ENCODE measurements around the gene CCNT1.

The CCNT1 gene

DNA sequence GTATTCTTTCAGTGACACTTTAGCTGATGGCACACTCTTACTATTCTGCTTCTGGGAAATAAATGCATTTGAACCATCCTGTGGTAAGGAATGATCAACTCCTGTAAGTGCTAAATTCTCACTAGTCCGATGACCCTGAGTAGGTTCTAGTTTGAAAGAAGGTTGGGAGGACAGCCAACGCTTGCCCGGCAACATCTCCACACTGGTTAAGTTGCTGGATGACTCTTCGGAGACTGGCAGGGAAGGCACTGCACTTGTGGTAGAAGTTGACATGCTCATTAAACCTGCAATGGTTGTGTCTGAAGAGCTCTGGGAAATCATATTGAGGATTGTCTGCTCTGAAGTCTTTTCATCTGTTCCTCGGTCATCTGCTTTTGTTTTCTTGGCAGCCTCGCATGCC is 22.5 kb downstream of the CCNT1 start:
- Histone ChIP-seq H3K9me3 (ENCODE audit: control insufficient read depth in 2 of 2, low read length in 2 of 2) (no peaks in the 10 kb centered on the region), H3K4me3 (ENCODE audit: low read length in 2 of 2) (no peak overlapping the region), H3K36me3 (ENCODE audit: control insufficient read depth in 2 of 2, insufficient read depth in 2 of 2, low read length in 2 of 2) (peaks cover 59 to 65% of the 10 kb centered on the region in 2 donors), H3K4me1 (ENCODE audit: control insufficient read depth in 2 of 2, insufficient read depth in 2 of 2, low read length in 2 of 2) (no peaks in the 10 kb centered on the region), H3K9ac (ENCODE audit: low read depth in 1 of 2, low read length in 2 of 2) (no peak overlapping the region), H3K27me3 (ENCODE audit: control insufficient read depth in 2 of 2, insufficient read depth in 2 of 2, low read length in 2 of 2) (no peaks in the 10 kb centered on the region), H3K27ac (ENCODE audit: low read depth in 2 of 2, low read length in 2 of 2) (no peak overlapping the region)

GRCh38 chr12:48693572-48693971 is 22.9 kb downstream of the CCNT1 start:
- H3K36me3 ChIP-seq (ENCODE audit: control insufficient read depth in 2 of 2, insufficient read depth in 2 of 2, low read length in 2 of 2) = peaks cover 60 to 64% of the 10 kb centered on the region in 2 donors

GRCh38 chr12:48691826-48692487 is 24.6 kb downstream of the CCNT1 start:
- Histone ChIP-seq H3K36me3 (ENCODE audit: control insufficient read depth in 2 of 2, insufficient read depth in 2 of 2, low read length in 2 of 2) (peaks cover 55 to 62% of the 10 kb centered on the region in 2 donors), H3K27ac (ENCODE audit: low read depth in 2 of 2, low read length in 2 of 2) (no peak overlapping the region), H3K4me1 (ENCODE audit: control insufficient read depth in 2 of 2, insufficient read depth in 2 of 2, low read length in 2 of 2) (no peaks in the 10 kb centered on the region), H3K27me3 (ENCODE audit: control insufficient read depth in 2 of 2, insufficient read depth in 2 of 2, low read length in 2 of 2) (no peaks in the 10 kb centered on the region), H3K9me3 (ENCODE audit: control insufficient read depth in 2 of 2, low read length in 2 of 2) (no peaks in the 10 kb centered on the region), H3K4me3 (ENCODE audit: low read length in 2 of 2) (no peak overlapping the region), H3K9ac (ENCODE audit: low read depth in 1 of 2, low read length in 2 of 2) (no peak overlapping the region)

More at GRCh38 chr12:48693572-48693971, 22.9 kb downstream of the CCNT1 start:
- Histone ChIP-seq H3K4me1 (ENCODE audit: control insufficient read depth in 2 of 2, insufficient read depth in 2 of 2, low read length in 2 of 2) (no peaks in the 10 kb centered on the region), H3K4me3 (ENCODE audit: low read length in 2 of 2) (no peak overlapping the region), H3K27ac (ENCODE audit: low read depth in 2 of 2, low read length in 2 of 2) (no peak overlapping the region), H3K9ac (ENCODE audit: low read depth in 1 of 2, low read length in 2 of 2) (no peak overlapping the region), H3K9me3 (ENCODE audit: control insufficient read depth in 2 of 2, low read length in 2 of 2) (no peaks in the 10 kb centered on the region), H3K27me3 (ENCODE audit: control insufficient read depth in 2 of 2, insufficient read depth in 2 of 2, low read length in 2 of 2) (no peaks in the 10 kb centered on the region)

DNA sequence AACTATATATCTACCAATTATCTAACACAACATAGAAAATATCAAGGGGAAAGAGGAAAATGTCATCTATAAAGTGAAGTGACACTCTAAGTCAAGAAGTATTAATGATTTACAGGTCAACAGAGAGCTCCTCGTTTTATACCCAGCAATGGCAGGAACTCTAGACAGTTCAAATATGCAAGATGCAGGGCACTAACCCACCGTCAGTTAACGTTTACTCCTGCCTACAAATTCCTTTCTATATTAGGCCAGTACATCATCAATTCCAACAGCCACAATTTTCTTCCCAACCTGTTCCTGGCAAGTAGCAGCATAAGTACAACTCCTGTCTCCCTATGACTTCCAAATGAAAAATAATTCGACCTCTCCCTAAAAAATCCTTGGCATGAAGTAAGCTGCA is 25.5 kb downstream of the CCNT1 start:
- Histone ChIP-seq H3K9me3 (ENCODE audit: control insufficient read depth in 2 of 2, low read length in 2 of 2) (no peaks in the 10 kb centered on the region), H3K27ac (ENCODE audit: low read depth in 2 of 2, low read length in 2 of 2) (no peak overlapping the region), H3K36me3 (ENCODE audit: control insufficient read depth in 2 of 2, insufficient read depth in 2 of 2, low read length in 2 of 2) (peaks cover 49 to 53% of the 10 kb centered on the region in 2 donors), H3K4me1 (ENCODE audit: control insufficient read depth in 2 of 2, insufficient read depth in 2 of 2, low read length in 2 of 2) (no peaks in the 10 kb centered on the region), H3K27me3 (ENCODE audit: control insufficient read depth in 2 of 2, insufficient read depth in 2 of 2, low read length in 2 of 2) (no peaks in the 10 kb centered on the region), H3K4me3 (ENCODE audit: low read length in 2 of 2) (no peak overlapping the region), H3K9ac (ENCODE audit: low read depth in 1 of 2, low read length in 2 of 2) (no peak overlapping the region)

GRCh38 chr12:48690436-48690835 is 26.1 kb downstream of the CCNT1 start:
- Histone ChIP-seq H3K27ac (ENCODE audit: low read depth in 2 of 2, low read length in 2 of 2) (no peak overlapping the region), H3K36me3 (ENCODE audit: control insufficient read depth in 2 of 2, insufficient read depth in 2 of 2, low read length in 2 of 2) (peaks cover 44 to 48% of the 10 kb centered on the region in 2 donors), H3K4me3 (ENCODE audit: low read length in 2 of 2) (no peak overlapping the region), H3K9me3 (ENCODE audit: control insufficient read depth in 2 of 2, low read length in 2 of 2) (no peaks in the 10 kb centered on the region), H3K4me1 (ENCODE audit: control insufficient read depth in 2 of 2, insufficient read depth in 2 of 2, low read length in 2 of 2) (no peaks in the 10 kb centered on the region), H3K27me3 (ENCODE audit: control insufficient read depth in 2 of 2, insufficient read depth in 2 of 2, low read length in 2 of 2) (no peaks in the 10 kb centered on the region), H3K9ac (ENCODE audit: low read depth in 1 of 2, low read length in 2 of 2) (no peak overlapping the region)

- H3K27me3 ChIP-seq (ENCODE audit: control insufficient read depth in 2 of 2, insufficient read depth in 2 of 2, low read length in 2 of 2) = no peaks in the 10 kb centered on the region
Observed at GRCh38 chr12:48688836-48689235, 27.7 kb downstream of the CCNT1 start.

GRCh38 chr12:48687592-48687991 is 28.9 kb downstream of the CCNT1 start:
- Histone ChIP-seq H3K36me3 (ENCODE audit: control insufficient read depth in 2 of 2, insufficient read depth in 2 of 2, low read length in 2 of 2) (peaks cover 20% of the 10 kb centered on the region in 2 donors), H3K4me1 (ENCODE audit: control insufficient read depth in 2 of 2, insufficient read depth in 2 of 2, low read length in 2 of 2) (no peaks in the 10 kb centered on the region), H3K4me3 (ENCODE audit: low read length in 2 of 2) (no peak overlapping the region), H3K27me3 (ENCODE audit: control insufficient read depth in 2 of 2, insufficient read depth in 2 of 2, low read length in 2 of 2) (no peaks in the 10 kb centered on the region), H3K9me3 (ENCODE audit: control insufficient read depth in 2 of 2, low read length in 2 of 2) (no peaks in the 10 kb centered on the region), H3K27ac (ENCODE audit: low read depth in 2 of 2, low read length in 2 of 2) (no peak overlapping the region), H3K9ac (ENCODE audit: low read depth in 1 of 2, low read length in 2 of 2) (no peak overlapping the region)

More at GRCh38 chr12:48688836-48689235, 27.7 kb downstream of the CCNT1 start:
- H3K9ac ChIP-seq (ENCODE audit: low read depth in 1 of 2, low read length in 2 of 2) = no peak overlapping the region
- peaks cover 30 to 33% of the 10 kb centered on the region in 2 donors for H3K36me3 ChIP-seq (ENCODE audit: control insufficient read depth in 2 of 2, insufficient read depth in 2 of 2, low read length in 2 of 2)
- no peak overlapping the region for H3K4me3 ChIP-seq (ENCODE audit: low read length in 2 of 2)
- H3K9me3 ChIP-seq (ENCODE audit: control insufficient read depth in 2 of 2, low read length in 2 of 2) = no peaks in the 10 kb centered on the region
- no peaks in the 10 kb centered on the region for H3K4me1 ChIP-seq (ENCODE audit: control insufficient read depth in 2 of 2, insufficient read depth in 2 of 2, low read length in 2 of 2)
- H3K27ac ChIP-seq (ENCODE audit: low read depth in 2 of 2, low read length in 2 of 2) = no peak overlapping the region

DNA sequence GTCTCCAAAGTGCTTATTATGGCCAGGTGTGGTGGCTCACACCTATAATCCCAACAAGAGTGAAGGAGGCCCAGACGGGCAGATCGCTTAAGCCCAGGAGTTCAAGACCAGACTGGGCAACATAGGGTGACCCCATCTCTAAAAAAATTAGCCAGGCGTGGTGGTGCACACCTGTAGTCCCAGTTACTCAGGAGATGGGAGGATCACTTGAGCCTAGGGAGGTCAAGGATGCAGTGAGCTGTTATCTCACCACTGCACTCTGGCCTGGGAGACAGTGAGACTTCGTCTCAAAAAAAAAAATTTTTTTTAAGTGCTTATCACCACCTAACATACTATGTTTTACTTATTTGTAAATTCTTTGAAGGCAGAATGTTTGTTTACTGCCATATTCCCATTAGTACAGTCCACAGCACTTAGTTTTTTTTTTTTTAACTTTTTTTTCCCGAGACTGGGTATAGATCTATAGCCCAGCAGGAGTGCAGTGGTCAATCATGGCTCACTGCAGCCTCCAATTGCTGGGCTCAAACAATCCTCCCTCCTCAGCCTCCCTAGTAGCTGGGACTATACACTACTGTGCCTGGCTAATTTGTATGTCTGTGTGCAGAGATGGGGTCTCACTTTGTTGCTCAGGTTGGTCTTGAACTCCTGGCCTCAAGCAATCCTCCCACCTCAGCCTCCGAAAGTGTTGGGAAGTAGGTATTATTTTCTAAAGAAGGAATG is 29.7 kb downstream of the CCNT1 start:
- Histone ChIP-seq H3K4me3 (ENCODE audit: low read length in 2 of 2) (no peak overlapping the region), H3K36me3 (ENCODE audit: control insufficient read depth in 2 of 2, insufficient read depth in 2 of 2, low read length in 2 of 2) (peaks cover 15 to 16% of the 10 kb centered on the region in 2 donors), H3K4me1 (ENCODE audit: control insufficient read depth in 2 of 2, insufficient read depth in 2 of 2, low read length in 2 of 2) (no peaks in the 10 kb centered on the region), H3K27me3 (ENCODE audit: control insufficient read depth in 2 of 2, insufficient read depth in 2 of 2, low read length in 2 of 2) (no peaks in the 10 kb centered on the region), H3K9ac (ENCODE audit: low read depth in 1 of 2, low read length in 2 of 2) (no peak overlapping the region), H3K9me3 (ENCODE audit: control insufficient read depth in 2 of 2, low read length in 2 of 2) (no peaks in the 10 kb centered on the region), H3K27ac (ENCODE audit: low read depth in 2 of 2, low read length in 2 of 2) (no peak overlapping the region)

- Histone ChIP-seq H3K36me3 (ENCODE audit: control insufficient read depth in 2 of 2, insufficient read depth in 2 of 2, low read length in 2 of 2) (peaks cover 13 to 15% of the 10 kb centered on the region in 2 donors), H3K27me3 (ENCODE audit: control insufficient read depth in 2 of 2, insufficient read depth in 2 of 2, low read length in 2 of 2) (no peaks in the 10 kb centered on the region), H3K4me1 (ENCODE audit: control insufficient read depth in 2 of 2, insufficient read depth in 2 of 2, low read length in 2 of 2) (peaks cover 2% of the 10 kb centered on the region in 2 donors), H3K9ac (ENCODE audit: low read depth in 1 of 2, low read length in 2 of 2) (no peak overlapping the region), H3K27ac (ENCODE audit: low read depth in 2 of 2, low read length in 2 of 2) (no peak overlapping the region), H3K4me3 (ENCODE audit: low read length in 2 of 2) (no peak overlapping the region), H3K9me3 (ENCODE audit: control insufficient read depth in 2 of 2, low read length in 2 of 2) (no peaks in the 10 kb centered on the region)
Observed at GRCh38 chr12:48686037-48686595, 30.4 kb downstream of the CCNT1 start.

DNA sequence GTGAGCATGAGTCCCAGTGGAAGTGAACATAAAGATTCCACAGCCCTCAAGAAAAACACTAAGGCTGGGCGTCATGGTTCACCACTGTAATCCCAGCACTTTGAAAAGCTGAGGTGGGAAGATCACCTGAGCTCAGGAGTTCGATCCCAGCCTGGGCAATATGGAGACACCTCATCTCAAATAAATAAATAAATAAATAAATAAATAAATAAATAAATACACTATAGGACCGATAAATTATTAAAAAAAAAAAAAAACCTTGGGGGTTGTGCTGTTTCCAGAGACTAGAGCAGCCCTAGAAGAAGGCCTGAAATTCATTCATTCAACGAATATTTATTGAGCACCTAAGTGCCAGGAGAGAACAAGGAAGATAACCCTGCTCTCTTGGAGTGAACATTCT is 33.0 kb downstream of the CCNT1 start:
- Histone ChIP-seq H3K36me3 (ENCODE audit: control insufficient read depth in 2 of 2, insufficient read depth in 2 of 2, low read length in 2 of 2) (peaks cover 10 to 19% of the 10 kb centered on the region in 2 donors), H3K27ac (ENCODE audit: low read depth in 2 of 2, low read length in 2 of 2) (no peak overlapping the region), H3K9me3 (ENCODE audit: control insufficient read depth in 2 of 2, low read length in 2 of 2) (no peaks in the 10 kb centered on the region), H3K27me3 (ENCODE audit: control insufficient read depth in 2 of 2, insufficient read depth in 2 of 2, low read length in 2 of 2) (no peaks in the 10 kb centered on the region), H3K4me1 (ENCODE audit: control insufficient read depth in 2 of 2, insufficient read depth in 2 of 2, low read length in 2 of 2) (peaks cover 12 to 21% of the 10 kb centered on the region in 2 donors), H3K9ac (ENCODE audit: low read depth in 1 of 2, low read length in 2 of 2) (no peak overlapping the region), H3K4me3 (ENCODE audit: low read length in 2 of 2) (no peak overlapping the region)
